Nephron progenitor cell (in vitro differentiated cells): ENCODE measurements around the gene PKP4.

ENCODE experiments used
- DNase-seq: peaks from one replicate; pipeline ENCODE4 v3.0.0; 2021
- H3K27ac Mint-ChIP-seq: 2 replicates; pipeline ENCODE4 v1.8.0; 2021; ENCODE audit warnings: mild to moderate bottlenecking, moderate library complexity, mixed read lengths
- H3K27me3 Mint-ChIP-seq: 2 replicates; pipeline ENCODE4 v1.8.0; 2021; ENCODE audit warnings: mild to moderate bottlenecking, low read depth, mixed read lengths; ENCODE audit not compliant: poor library complexity
- H3K36me3 Mint-ChIP-seq: 2 replicates; pipeline ENCODE4 v1.8.0; 2021; ENCODE audit warnings: low read depth, mixed read lengths
- H3K4me1 Mint-ChIP-seq: 2 replicates; pipeline ENCODE4 v1.8.0; 2021; ENCODE audit warnings: mixed read lengths
- H3K4me3 Mint-ChIP-seq: 2 replicates; pipeline ENCODE4 v1.8.0; 2021; ENCODE audit warnings: mild to moderate bottlenecking, moderate library complexity, mixed read lengths
- H3K9me3 Mint-ChIP-seq: 2 replicates; pipeline ENCODE4 v1.8.0; 2021; ENCODE audit warnings: mild to moderate bottlenecking, moderate library complexity, mixed read lengths
- CTCF ChIP-seq: fragments of 200-600 bp; sonication (generic); IDR thresholded peaks from 2 replicates; pipeline ENCODE4 v1.5.0; 2021; ENCODE audit warnings: antibody characterized with exemption

The PKP4 gene

DNA sequence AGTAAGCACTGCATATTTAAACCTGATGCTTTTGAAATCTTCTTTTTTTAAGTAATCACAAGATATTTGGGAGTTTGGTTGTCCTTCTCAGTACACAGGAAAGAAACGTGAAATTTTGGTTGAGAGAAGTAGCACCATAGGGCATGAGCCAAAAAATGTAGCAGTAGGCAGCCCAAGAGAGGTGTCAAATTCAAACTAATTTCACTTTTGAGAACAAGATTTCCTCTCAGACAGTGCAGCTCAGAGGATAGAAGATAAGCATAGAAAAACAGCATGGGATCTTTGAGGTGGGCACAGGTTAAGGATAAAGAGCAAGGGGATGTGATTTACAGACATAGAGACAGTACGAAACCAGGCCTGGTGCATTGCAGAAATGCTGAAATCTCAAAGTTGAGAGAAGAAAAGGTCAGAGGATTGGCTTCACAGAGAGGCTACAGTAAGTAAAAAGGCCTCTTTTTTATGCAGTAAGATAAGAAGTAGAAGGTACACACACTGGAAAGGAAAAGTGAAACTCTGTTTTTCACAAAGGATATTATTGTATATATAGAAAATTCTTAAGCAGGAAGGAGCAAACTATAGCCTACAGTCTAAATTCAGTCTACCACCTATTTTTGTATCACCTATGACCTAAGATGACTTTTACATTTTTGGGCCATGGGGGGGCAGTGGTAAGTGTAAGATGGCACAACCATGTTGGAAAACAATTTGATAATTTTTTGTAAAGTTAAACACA lies 89.8 kb downstream of the PKP4 start:
- Mint-ChIP-seq H3K4me3 (no peak overlapping the region), H3K27ac (peak overlapping the region; percentile 4), H3K9me3 (no peaks in the 10 kb centered on the region), H3K36me3 (peaks cover 54% of the 10 kb centered on the region), H3K27me3 (peaks cover 3% of the 10 kb centered on the region), H3K4me1 (no peaks in the 10 kb centered on the region)
- DNase-seq: no peak
- TF ChIP-seq CTCF: no peak

DNA sequence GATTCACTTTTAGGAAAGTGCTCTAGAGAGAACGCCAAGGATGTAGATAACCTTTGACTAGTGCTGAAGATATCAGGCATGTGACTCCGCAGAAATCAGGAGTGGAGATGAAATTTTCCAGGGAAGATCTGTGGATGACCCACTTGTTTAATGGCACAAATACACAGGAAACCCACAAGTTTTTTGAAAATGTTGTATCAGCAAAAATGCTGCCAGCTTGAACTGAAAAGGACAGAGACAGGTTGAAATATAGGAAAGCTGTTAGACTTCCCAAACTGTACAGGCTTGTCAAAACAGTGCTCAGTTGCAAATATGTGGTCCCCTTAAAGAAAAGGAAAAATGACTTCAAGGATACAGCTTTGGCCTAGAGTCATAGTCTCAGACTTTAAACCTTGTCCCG lies 96.5 kb downstream of the PKP4 start:
- no peak for DNase-seq
- Mint-ChIP-seq H3K27me3 (peaks cover 3% of the 10 kb centered on the region), H3K27ac (no peak overlapping the region), H3K36me3 (peaks cover 53% of the 10 kb centered on the region), H3K4me1 (no peaks in the 10 kb centered on the region), H3K4me3 (no peak overlapping the region), H3K9me3 (peaks cover 10% of the 10 kb centered on the region)
- TF ChIP-seq CTCF: no peak

- Mint-ChIP-seq H3K27ac (no peak overlapping the region), H3K9me3 (peaks cover 10% of the 10 kb centered on the region), H3K36me3 (peaks cover 42% of the 10 kb centered on the region), H3K27me3 (no peaks in the 10 kb centered on the region), H3K4me1 (no peaks in the 10 kb centered on the region), H3K4me3 (no peak overlapping the region)
- no peak for TF ChIP-seq CTCF
- DNase-seq: no peak
Measured at GRCh38 chr2:158554996-158555395, 98.2 kb downstream of the PKP4 start.

- H3K9me3 Mint-ChIP-seq: peaks cover 10% of the 10 kb centered on the region
- no peak for TF ChIP-seq CTCF
- peaks cover 37% of the 10 kb centered on the region for H3K36me3 Mint-ChIP-seq
- H3K4me1 Mint-ChIP-seq: peaks cover under 1% of the 10 kb centered on the region
- no peak for DNase-seq
- H3K27ac Mint-ChIP-seq: no peak overlapping the region
- no peaks in the 10 kb centered on the region for H3K27me3 Mint-ChIP-seq
- no peak overlapping the region for H3K4me3 Mint-ChIP-seq
Measured at GRCh38 chr2:158556124-158556523, 99.4 kb downstream of the PKP4 start.

DNA sequence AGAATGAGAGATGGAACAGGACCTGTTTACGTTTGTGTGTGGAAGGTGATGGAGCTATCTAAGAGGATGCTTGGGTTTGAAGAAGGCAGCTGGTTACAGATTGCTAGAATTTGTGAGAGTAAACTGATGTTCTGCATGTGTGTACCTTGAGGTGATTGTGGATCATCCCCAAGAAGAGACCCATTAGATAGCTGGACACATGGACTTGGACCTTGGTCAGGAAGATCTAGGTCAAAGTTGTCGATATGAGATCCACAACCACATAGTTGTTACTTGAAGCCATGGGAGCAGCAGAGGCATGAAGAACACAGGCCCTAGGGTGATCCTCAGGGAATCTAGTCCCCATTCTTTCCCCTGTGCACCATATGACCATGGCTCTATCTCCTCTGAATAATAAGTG lies 101.0 kb downstream of the PKP4 start:
- peaks cover 5% of the 10 kb centered on the region for H3K9me3 Mint-ChIP-seq
- TF ChIP-seq CTCF: no peak
- H3K4me1 Mint-ChIP-seq: peaks cover 7% of the 10 kb centered on the region
- no peak for DNase-seq
- H3K27ac Mint-ChIP-seq: no peak overlapping the region
- H3K36me3 Mint-ChIP-seq: peaks cover 22% of the 10 kb centered on the region
- H3K4me3 Mint-ChIP-seq: no peak overlapping the region
- no peaks in the 10 kb centered on the region for H3K27me3 Mint-ChIP-seq

DNA sequence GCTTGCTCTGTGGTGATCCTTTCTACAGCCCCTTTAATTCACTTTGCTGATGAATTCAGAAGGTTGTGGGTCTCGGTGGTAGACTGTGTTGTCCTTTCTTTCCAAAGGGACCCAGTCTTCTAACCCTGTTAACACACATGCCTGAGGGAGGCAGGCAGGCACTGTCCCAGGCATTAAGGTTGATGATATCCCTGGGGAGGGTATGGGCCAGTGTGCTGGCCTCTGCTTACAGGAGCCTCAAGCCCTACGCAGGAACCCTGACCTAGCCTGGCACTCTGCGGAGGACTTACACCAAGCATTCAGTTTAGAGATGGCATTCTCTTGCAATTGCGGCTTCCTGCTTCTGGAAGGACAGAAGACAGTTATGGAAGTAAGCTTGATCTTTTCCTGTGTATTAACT lies 102.5 kb downstream of the PKP4 start:
- no peak for TF ChIP-seq CTCF
- Mint-ChIP-seq H3K4me1 (peaks cover 7% of the 10 kb centered on the region), H3K9me3 (no peaks in the 10 kb centered on the region), H3K27me3 (no peaks in the 10 kb centered on the region), H3K4me3 (no peak overlapping the region), H3K27ac (no peak overlapping the region), H3K36me3 (peaks cover 7% of the 10 kb centered on the region)
- no peak for DNase-seq
